Activated naive CD8-positive, alpha-beta T cell treated with anti-CD3 and anti-CD28 coated beads for 36 hours (primary cell): ENCODE measurements around the gene ADAMTS8. TPM values are rescaled to one million over a fixed set of nuclear protein-coding genes. Genes with fewer than 3 reads are reported as not detected.

Source experiments
- DNase-seq: peaks from one replicate; pipeline ENCODE4 v3.0.0; 2021
- H3K27ac Mint-ChIP-seq: one replicate; pipeline ENCODE4 v1.8.0; 2022; ENCODE audit warnings: mild to moderate bottlenecking, moderate library complexity, mixed read lengths
- H3K27me3 Mint-ChIP-seq: one replicate; pipeline ENCODE4 v1.8.0; 2022; ENCODE audit warnings: mild to moderate bottlenecking, mixed read lengths
- H3K36me3 Mint-ChIP-seq: one replicate; pipeline ENCODE4 v1.8.0; 2021; ENCODE audit warnings: mild to moderate bottlenecking, mixed read lengths
- H3K4me1 Mint-ChIP-seq: one replicate; pipeline ENCODE4 v1.8.0; 2021; ENCODE audit warnings: mixed read lengths
- H3K4me3 Mint-ChIP-seq: one replicate; pipeline ENCODE4 v1.8.0; 2022; ENCODE audit warnings: mild to moderate bottlenecking, moderate library complexity, mixed read lengths
- H3K9me3 Mint-ChIP-seq: one replicate; pipeline ENCODE4 v1.8.0; 2022; ENCODE audit warnings: mixed read lengths
- total RNA-seq, 2 experiments: library from RNA; stranded (reverse); gene quantifications; one replicate each; pipeline ENCODE4 v1.2.3, GENCODE V29; 2021

The ADAMTS8 gene
- total RNA-seq, 2 experiments from 2014 or later: not detected

DNA sequence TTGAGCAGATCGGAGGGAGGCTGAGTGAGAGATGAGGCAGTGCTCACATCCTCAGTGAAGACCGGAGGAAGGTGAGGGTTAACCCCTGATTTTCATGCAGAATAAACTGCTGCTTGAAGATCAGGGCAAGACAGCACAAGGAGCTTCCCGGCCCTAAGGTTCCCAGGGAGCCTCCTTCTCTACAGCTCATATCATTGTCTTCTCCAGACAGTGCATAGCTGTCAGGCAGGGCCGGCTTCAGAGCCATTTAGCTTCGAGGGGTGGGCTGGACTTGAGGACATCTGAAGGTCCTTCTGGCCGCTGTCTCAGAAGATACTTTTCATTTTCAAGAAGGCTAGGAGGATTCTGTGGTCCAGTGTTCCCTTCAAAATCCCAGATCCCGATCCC lies 7.2 kb downstream of the ADAMTS8 start:
- no peak overlapping the region for H3K4me3 Mint-ChIP-seq
- H3K36me3 Mint-ChIP-seq: no peaks in the 10 kb centered on the region
- no peak for DNase-seq
- no peaks in the 10 kb centered on the region for H3K9me3 Mint-ChIP-seq
- H3K4me1 Mint-ChIP-seq: no peaks in the 10 kb centered on the region
- H3K27me3 Mint-ChIP-seq: peaks cover 29% of the 10 kb centered on the region
- no peak overlapping the region for H3K27ac Mint-ChIP-seq

DNA sequence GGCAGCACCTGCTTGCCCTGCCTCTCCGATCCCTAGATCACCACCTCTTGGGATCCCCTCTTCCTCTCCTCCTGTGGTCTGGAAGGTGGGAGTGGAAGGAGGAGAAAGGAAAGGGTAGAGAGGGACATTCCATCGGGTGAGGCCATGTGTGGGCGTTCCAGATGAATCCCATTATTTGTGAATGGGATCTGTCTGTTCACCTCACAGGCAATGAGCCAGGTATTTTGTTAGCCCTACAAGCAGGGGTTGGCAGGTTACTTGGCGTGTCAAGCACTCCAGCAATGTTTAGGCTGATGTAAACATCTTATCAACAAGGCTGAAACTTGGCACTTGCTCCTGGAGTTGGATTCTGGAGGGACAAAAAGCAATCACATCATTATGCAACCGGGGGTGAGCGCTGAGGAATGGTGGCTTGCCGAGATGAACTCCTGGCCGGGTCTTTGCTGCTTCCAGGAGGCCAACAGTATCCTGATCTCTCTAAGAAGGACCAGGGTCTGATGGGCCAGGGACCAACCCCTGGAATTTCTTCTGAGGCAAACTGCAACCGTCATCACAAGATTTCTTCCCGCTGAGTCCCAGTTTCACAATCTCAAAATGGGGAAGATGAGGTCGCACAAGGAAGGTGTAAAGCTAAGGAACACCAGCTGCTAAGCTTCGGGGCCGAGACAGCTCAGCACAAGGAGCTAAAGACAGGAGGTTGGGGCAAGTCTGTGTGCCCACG lies 7.8 kb downstream of the ADAMTS8 start:
- no peaks in the 10 kb centered on the region for H3K9me3 Mint-ChIP-seq
- H3K4me1 Mint-ChIP-seq: no peaks in the 10 kb centered on the region
- H3K4me3 Mint-ChIP-seq: no peak overlapping the region
- H3K27ac Mint-ChIP-seq: no peak overlapping the region
- H3K36me3 Mint-ChIP-seq: no peaks in the 10 kb centered on the region
- no peak for DNase-seq
- peaks cover 26% of the 10 kb centered on the region for H3K27me3 Mint-ChIP-seq

DNA sequence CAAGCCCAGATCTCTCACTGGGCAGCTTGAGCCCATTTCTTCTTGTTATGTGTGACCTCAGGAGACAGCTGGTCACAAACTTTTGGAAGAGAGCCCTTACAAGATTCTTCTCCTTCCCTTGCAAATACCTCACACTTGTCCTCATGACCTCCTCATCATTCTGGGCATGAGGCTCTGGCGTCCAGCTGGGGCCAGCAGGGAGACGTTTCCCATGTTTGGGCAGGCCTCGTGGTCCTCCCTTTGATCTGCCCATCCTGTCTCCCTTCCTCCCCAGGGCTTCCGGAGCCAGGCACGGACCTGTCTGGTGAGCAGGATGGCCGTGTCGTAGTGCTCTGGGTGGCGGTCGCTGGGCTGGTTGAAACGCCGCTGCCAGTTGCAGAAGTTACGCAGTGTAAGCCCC lies 9.7 kb downstream of the ADAMTS8 start:
- no peak for DNase-seq
- H3K9me3 Mint-ChIP-seq: no peaks in the 10 kb centered on the region
- no peaks in the 10 kb centered on the region for H3K36me3 Mint-ChIP-seq
- no peak overlapping the region for H3K27ac Mint-ChIP-seq
- H3K4me3 Mint-ChIP-seq: no peak overlapping the region
- peaks cover 14% of the 10 kb centered on the region for H3K27me3 Mint-ChIP-seq
- H3K4me1 Mint-ChIP-seq: no peaks in the 10 kb centered on the region

DNA sequence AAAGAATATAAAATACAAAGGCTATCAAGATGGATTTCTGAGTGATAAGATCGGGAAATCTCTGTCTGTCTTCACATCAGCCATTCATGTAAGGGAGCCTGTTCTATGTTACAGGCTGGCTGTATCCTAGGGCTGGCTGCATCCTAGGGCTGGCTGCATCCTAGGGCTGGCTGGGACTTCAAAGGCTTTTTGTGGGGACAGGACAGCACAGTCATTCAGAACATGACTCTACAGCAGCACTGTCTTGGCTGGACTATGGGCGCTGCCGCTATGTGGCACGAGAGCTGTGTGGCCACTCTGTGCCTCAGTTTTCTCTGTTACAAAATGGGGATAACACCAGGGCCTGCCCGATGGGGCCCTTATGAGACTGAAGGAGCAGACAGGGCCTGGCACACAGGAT lies 10.2 kb downstream of the ADAMTS8 start:
- no peaks in the 10 kb centered on the region for H3K36me3 Mint-ChIP-seq
- no peak for DNase-seq
- H3K4me1 Mint-ChIP-seq: no peaks in the 10 kb centered on the region
- no peaks in the 10 kb centered on the region for H3K9me3 Mint-ChIP-seq
- H3K27me3 Mint-ChIP-seq: peaks cover 13% of the 10 kb centered on the region
- H3K27ac Mint-ChIP-seq: no peak overlapping the region
- no peak overlapping the region for H3K4me3 Mint-ChIP-seq

DNA sequence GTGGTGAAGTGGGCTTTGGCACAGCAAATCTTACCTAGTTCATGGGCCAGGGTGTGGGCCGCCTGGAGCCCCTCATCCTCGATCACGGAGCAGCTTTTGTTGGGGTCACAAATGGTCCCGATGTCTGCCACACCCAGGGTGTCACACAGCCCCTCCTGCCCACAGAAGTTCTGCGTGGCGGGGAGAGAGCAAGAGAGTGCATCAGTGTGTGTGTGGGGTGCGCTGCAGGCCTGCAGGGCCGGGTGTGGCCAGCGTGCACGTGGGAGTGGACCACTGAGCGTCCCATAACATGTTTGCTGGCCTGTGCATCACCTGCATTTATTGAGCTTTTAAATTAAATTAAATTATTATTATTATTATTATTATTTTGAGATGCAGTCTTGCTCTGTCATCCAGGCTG lies 11.5 kb downstream of the ADAMTS8 start:
- no peak for DNase-seq
- Mint-ChIP-seq H3K36me3 (no peaks in the 10 kb centered on the region), H3K4me3 (no peak overlapping the region), H3K27ac (no peak overlapping the region), H3K4me1 (no peaks in the 10 kb centered on the region), H3K9me3 (no peaks in the 10 kb centered on the region), H3K27me3 (peaks cover 10% of the 10 kb centered on the region)

DNA sequence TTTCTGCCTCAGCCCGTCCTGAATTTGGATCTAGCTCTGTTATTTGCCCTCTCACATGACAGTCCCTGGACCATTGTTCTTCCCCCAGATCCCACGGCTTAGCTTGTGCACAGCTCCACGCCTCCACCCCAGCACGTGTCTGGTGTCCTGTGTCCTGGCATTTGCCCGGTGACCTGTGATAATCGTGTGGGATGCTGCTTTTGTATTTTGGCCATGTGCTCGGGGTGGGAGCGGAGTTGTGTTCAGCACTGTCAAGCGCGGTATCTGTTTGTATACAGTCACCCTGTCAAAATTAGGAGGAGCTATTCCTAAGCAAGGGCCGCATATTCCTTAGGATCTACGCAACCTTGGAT lies 11.9 kb downstream of the ADAMTS8 start:
- no peaks in the 10 kb centered on the region for H3K36me3 Mint-ChIP-seq
- H3K9me3 Mint-ChIP-seq: no peaks in the 10 kb centered on the region
- peaks cover 7% of the 10 kb centered on the region for H3K27me3 Mint-ChIP-seq
- DNase-seq: no peak
- H3K4me1 Mint-ChIP-seq: no peaks in the 10 kb centered on the region
- H3K27ac Mint-ChIP-seq: no peak overlapping the region
- no peak overlapping the region for H3K4me3 Mint-ChIP-seq

DNA sequence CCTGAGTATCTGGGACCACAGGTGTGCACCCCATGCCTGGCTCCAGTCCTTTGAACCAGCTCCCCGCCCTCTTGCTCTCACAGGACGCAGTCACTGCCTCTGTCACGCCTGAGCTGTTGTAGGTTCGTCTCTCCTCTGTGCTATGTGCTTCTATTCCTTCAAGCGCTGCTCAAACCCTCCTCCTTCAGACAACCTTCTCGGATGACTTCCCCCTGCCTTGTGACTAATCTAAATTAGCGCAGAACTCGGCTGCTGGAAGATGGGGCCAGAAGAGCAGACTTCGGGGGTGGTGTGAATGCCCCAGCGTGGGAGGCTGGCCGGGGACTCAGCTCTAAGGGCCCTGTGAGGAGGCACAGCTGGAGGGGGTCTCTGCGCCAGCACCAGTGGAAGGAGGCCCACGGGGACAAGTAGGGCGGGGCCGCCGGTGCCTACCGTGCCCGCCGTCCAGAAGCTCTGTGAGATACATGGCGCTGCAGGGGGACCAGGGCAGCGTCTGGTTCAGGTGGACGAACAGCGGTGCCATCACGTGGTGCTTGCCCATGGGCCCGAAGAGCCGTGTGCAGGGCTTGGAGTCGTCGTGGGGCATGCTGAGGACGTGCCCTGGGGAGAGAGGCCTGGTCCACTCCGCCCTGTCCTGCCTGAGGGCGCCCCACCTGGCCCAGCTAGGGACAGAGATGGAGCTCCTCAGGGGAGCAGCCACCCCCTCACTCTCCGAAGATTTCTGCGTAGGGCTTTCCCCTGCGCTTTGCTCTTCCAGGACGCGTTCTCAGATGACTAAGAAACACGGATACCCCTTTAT lies 12.5 kb downstream of the ADAMTS8 start:
- Mint-ChIP-seq H3K9me3 (no peaks in the 10 kb centered on the region), H3K27ac (no peak overlapping the region), H3K4me3 (no peak overlapping the region), H3K27me3 (peaks cover 6% of the 10 kb centered on the region), H3K4me1 (no peaks in the 10 kb centered on the region), H3K36me3 (no peaks in the 10 kb centered on the region)
- no peak for DNase-seq

DNA sequence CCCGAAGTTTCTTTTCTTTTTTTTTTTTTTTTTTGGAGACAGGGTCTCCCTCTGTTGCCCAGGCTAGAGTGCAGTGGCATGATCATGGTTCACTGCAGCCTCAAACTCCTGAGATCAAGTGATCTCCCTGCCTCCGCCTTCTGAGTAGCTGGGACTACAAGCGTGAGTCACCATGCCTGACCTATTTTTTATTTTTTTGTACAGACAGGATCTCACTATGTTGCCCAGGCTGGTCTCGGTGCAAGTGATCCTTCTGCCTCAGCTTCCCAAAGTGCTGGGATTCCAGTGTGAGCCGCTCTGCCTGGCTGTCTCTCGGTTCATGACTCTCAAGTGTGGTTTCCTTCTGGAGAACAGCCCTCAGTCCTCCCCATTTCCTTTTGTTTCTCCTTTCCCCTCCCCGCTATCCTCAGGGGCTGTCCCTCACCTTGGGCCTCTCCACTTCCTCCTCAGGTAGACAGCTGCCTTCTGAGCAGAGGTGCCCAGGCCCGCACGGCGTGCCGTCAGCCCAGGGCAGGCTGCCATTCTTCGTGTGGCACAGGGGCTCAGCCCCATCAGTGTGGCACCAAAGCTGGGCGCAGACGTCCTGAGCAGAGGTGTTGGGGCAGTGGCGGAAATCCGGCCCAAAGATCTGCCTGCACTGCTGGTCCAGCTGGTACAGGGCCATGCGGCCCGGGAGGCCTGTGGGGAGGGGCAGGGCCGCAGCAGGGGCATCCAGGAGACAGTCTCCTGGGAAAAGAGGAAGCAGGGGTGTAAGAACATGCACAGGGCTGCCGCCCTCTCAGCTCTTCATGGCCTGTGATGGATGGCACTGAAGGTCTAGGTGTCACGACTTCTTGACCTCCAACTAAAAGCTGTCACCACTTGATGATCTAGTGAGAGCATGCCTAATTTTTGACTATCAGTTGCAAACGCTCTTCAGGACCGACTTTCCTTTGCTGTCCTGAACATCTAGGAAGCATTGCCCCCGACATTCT lies 14.0 kb downstream of the ADAMTS8 start:
- H3K9me3 Mint-ChIP-seq: no peaks in the 10 kb centered on the region
- no peaks in the 10 kb centered on the region for H3K27me3 Mint-ChIP-seq
- no peak overlapping the region for H3K27ac Mint-ChIP-seq
- no peaks in the 10 kb centered on the region for H3K36me3 Mint-ChIP-seq
- DNase-seq: no peak
- H3K4me3 Mint-ChIP-seq: no peak overlapping the region
- H3K4me1 Mint-ChIP-seq: no peaks in the 10 kb centered on the region

DNA sequence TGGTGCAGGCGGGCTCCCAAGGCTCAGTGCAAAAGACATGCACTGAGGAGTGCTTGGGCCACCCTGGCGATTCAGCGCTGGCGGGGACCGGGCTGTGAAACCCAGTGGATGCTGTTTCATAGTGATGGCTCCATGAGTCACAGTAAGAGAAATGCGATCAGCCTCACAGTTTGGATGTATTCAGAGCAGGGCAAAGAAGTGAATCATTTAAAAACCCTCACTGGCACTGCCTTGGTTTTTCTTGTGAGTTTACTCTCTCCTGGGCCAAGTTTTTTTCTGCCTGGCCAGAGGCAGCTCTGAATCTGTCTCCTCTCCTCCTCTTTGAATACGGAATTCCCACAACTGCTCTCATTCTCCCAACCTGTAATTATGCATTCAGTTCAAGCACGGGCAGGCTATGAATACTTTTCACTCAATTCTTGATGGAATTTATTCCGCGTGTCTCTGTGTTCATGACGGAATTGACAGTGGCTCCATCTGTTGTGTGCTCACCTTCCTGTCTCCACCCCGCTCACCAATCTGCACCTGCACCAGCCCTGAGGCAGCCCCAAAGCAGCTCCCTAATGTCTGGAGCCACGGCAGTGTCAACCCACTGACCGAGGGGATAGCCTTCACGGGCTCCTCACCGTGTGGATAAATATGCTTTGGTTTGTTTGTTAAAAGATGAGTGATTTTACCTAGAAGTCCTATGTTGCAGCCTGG lies 14.9 kb downstream of the ADAMTS8 start:
- H3K9me3 Mint-ChIP-seq: no peaks in the 10 kb centered on the region
- H3K27ac Mint-ChIP-seq: no peak overlapping the region
- H3K27me3 Mint-ChIP-seq: no peaks in the 10 kb centered on the region
- H3K36me3 Mint-ChIP-seq: no peaks in the 10 kb centered on the region
- DNase-seq: no peak
- H3K4me1 Mint-ChIP-seq: no peaks in the 10 kb centered on the region
- no peak overlapping the region for H3K4me3 Mint-ChIP-seq

DNA sequence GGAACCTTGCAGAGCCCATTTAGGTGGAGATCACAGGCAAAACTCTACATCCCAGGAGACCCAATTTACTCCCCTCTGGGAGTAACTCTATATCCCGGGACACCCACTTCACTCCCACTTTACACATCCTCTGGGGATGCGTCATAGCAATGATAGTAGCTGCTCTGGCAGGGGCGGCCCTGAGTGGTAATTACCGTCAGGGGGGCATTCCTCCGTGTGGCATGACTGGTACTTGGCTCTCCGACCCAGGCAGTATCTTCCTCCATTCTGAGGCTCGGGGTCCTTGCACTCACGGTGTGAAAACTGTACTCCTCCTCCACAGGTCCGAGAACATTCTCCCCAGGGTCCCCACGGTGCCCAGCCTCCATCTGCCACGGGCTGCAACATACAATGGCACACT lies 17.2 kb downstream of the ADAMTS8 start:
- H3K9me3 Mint-ChIP-seq: no peaks in the 10 kb centered on the region
- no peaks in the 10 kb centered on the region for H3K27me3 Mint-ChIP-seq
- no peak for DNase-seq
- no peaks in the 10 kb centered on the region for H3K36me3 Mint-ChIP-seq
- no peak overlapping the region for H3K4me3 Mint-ChIP-seq
- H3K27ac Mint-ChIP-seq: no peak overlapping the region
- no peaks in the 10 kb centered on the region for H3K4me1 Mint-ChIP-seq

DNA sequence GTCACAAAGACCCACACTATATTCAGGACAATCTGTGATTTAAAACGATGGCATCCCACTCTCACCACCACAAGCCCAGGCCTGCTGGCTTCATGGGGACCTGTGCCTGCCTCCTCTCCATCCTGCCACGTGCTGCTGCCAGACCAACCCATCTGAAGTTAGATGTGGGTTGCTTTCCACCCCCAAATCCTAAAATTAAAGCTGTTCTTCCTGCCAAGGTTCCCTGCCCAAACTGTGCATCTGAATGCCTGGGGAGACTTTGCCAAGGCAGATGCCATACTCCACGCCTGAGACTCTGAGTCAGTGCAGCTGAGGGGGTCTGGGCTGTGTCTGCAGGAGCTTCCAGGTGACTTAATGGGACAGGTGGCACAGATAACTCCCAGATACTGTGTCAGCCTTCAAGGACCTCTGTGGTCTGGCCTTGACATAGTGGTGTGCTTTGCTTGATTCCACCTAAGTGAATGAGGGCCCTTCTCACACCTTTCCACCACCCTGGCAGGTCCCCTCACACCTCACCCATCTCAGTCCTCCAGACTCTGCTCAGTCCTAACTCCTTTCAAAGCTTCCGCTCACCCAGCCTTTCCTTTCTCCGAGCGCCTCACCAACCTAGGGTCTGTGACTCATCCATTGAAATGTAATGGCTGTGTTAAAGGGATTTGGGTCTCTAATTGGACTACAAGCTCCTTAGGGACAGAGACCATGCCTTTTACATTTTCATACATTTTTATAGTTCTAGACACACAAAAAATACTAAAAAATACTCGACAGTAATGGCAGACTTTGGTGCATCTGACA lies 18.6 kb downstream of the ADAMTS8 start:
- DNase-seq: no peak
- Mint-ChIP-seq H3K4me1 (no peaks in the 10 kb centered on the region), H3K4me3 (no peak overlapping the region), H3K36me3 (no peaks in the 10 kb centered on the region), H3K27ac (no peak overlapping the region), H3K9me3 (no peaks in the 10 kb centered on the region), H3K27me3 (no peaks in the 10 kb centered on the region)

DNA sequence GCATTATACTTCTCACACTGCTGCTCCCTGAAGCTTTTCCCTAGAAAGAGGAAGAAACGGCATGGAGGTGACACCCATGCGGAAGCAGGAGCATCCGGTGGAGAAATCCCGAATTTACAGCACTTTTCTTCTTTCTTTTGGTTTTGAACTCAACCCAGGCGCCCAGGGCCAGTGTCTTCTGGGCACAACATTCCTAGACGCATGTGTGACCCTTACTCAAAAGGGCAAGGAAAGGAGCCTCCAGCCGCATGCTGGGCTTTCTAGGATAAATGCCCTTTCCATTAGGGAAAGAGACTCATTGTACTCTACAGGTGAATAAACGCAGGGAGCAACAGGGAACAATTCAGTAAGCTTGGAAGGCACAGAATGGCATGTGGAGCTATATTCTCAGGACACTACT lies 19.5 kb downstream of the ADAMTS8 start:
- DNase-seq: no peak
- H3K27me3 Mint-ChIP-seq: no peaks in the 10 kb centered on the region
- H3K4me3 Mint-ChIP-seq: no peak overlapping the region
- no peak overlapping the region for H3K27ac Mint-ChIP-seq
- no peaks in the 10 kb centered on the region for H3K9me3 Mint-ChIP-seq
- H3K4me1 Mint-ChIP-seq: no peaks in the 10 kb centered on the region
- H3K36me3 Mint-ChIP-seq: no peaks in the 10 kb centered on the region

DNA sequence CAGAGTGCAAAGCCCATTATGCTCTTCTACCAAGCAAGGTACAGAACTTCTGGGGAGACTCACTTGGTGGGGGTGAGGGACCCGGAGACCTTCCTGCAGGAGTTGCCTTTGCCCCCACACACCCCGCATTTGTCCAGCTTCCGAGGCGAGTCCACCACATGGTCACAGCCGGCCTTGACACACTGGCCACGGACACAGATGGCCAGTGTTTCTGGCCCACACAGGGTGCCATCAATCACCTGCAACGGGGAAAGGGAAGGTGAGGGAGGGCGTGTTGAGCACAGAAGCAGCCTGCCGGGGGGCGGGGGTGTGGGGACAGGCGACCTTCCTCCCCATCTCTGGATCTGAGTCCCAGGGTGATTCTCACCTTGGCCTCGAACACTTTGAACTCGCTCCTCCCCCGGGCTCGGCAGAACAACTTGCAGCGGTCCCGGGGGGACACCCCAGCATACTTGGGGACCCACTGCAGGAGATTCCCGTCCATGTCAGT lies 20.0 kb downstream of the ADAMTS8 start:
- no peaks in the 10 kb centered on the region for H3K27me3 Mint-ChIP-seq
- H3K36me3 Mint-ChIP-seq: no peaks in the 10 kb centered on the region
- no peak overlapping the region for H3K27ac Mint-ChIP-seq
- no peak for DNase-seq
- no peaks in the 10 kb centered on the region for H3K9me3 Mint-ChIP-seq
- no peak overlapping the region for H3K4me3 Mint-ChIP-seq
- H3K4me1 Mint-ChIP-seq: no peaks in the 10 kb centered on the region

DNA sequence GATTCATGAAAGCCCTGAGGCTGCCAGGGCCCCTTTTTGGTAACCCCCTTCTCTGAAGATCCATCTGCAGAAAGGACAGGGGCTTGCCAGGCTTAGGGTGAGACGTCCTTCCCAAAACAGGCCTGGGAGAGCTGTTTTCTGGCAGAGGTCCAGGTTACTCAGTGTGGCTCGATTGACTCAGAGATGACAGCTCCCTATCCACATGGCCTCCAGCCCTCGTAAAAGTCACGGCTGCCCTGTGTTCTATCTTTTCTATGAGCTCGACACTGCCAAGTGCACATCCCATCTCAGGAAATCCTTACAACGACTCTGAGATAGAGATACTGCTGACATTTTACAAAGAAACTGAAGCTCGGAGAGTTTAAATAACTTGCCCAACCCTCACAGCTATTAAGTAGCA lies 20.4 kb downstream of the ADAMTS8 start:
- Mint-ChIP-seq H3K27ac (no peak overlapping the region), H3K4me3 (no peak overlapping the region), H3K36me3 (no peaks in the 10 kb centered on the region), H3K27me3 (no peaks in the 10 kb centered on the region), H3K9me3 (no peaks in the 10 kb centered on the region), H3K4me1 (no peaks in the 10 kb centered on the region)
- DNase-seq: no peak
